Measurements from ENCODE around the gene SIGLEC7.

The SIGLEC7 gene

DNA sequence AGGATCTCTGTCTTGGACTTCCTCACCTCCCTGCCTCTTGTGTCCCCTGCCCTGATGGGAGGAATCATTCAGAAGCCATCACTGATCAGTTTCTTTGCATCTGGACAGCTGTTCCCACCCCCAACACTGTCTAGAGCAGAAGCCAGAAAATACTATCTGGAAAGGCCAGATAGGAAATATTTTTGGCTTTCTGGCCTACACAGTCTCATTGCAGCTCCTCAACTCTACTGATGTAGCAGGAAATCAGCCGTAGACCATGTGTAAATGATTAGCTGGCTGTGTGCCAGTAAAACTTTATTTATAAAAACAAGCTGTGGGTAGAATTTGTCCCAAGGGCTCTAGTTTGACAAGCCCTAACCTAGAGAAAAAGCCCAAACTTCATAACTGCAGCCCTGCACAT, 5.6 kb downstream of the SIGLEC7 start:
- Histone ChIP-seq H3K9ac (ENCODE audit: low read length) (no peak overlapping the region), H3K23ac (ENCODE audit: low read length in 2 of 2) (no peak overlapping the region), H2AK5ac (ENCODE audit: low read length, severe bottlenecking) (no peak overlapping the region), H3K4me1 (ENCODE audit: control insufficient read depth, insufficient read depth, low read depth, low read length) (no peaks in the 10 kb centered on the region), H3K79me1 (replicated peaks; ENCODE audit: low read length, poor library complexity, severe bottlenecking) (no peaks in the 10 kb centered on the region), H3K4ac (ENCODE audit: low read depth in 1 of 2, low read length in 2 of 2) (no peak overlapping the region), H4K91ac (ENCODE audit: low read length) (no peak overlapping the region), H2BK120ac (ENCODE audit: low read depth, low read length) (no peak overlapping the region), H3K27me3 (ENCODE audit: control insufficient read depth in 1 of 2, insufficient read depth in 1 of 2, low read length in 2 of 2) (peaks cover 0 to 29% of the 10 kb centered on the region in 2 experiments), H2BK15ac (ENCODE audit: low read depth, poor library complexity, severe bottlenecking) (no peak overlapping the region), H3K27ac (ENCODE audit: low read length, poor library complexity, severe bottlenecking) (no peak overlapping the region), H2BK12ac (ENCODE audit: low read length in 2 of 2) (no peak overlapping the region), H3K4me2 (ENCODE audit: low read length, poor library complexity, severe bottlenecking) (no peak overlapping the region), H4K8ac (ENCODE audit: low read length) (no peak overlapping the region), H3K4me3 (ENCODE audit: insufficient read depth in 1 of 2, low read depth in 1 of 2, low read length in 2 of 2) (no peak overlapping the region), H3K36me3 (ENCODE audit: control insufficient read depth in 1 of 2, insufficient read depth in 2 of 2, low read depth in 1 of 2, low read length in 2 of 2) (no peaks in the 10 kb centered on the region), H3K9me3 (ENCODE audit: control insufficient read depth, low read length) (peaks cover 3% of the 10 kb centered on the region), H3K14ac (ENCODE audit: low read length in 2 of 2) (no peak overlapping the region), H2AFZ (ENCODE audit: low read depth, low read length) (no peak overlapping the region), H2BK5ac (ENCODE audit: low read depth, low read length, poor library complexity, severe bottlenecking) (no peak overlapping the region), H3K18ac (ENCODE audit: low read depth in 1 of 2, low read length in 2 of 2) (no peak overlapping the region)
- no peak for DNase-seq
- 71% methylated on average over 1 of the region's 1 CpG for WGBS

DNA sequence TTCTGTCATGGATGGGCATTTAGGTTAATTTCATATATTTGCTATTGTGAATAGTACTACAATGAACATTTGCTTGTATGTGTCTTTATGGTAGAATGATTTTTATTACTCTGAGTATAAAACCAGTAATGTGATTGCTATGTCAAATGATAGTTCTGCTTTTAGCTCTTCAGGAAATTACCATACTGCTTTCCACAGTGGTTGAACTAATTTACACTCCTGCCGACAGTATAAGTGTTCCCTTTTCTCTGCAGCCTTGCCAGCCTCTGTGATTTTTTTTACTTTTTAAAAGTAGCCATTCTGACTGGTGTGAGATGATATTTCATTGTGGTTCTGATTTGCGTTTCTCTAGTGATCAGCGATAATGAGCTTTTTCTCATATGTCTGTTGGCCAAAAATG, 6.5 kb downstream of the SIGLEC7 start:
- H2AK5ac ChIP-seq (ENCODE audit: low read length, severe bottlenecking) = no peak overlapping the region
- H3K4me2 ChIP-seq (ENCODE audit: low read length, poor library complexity, severe bottlenecking) = no peak overlapping the region
- DNase-seq = no peak
- no peak overlapping the region for H2BK120ac ChIP-seq (ENCODE audit: low read depth, low read length)
- 92% methylated on average over 3 of the region's 3 CpGs for WGBS
- no peak overlapping the region for H3K27ac ChIP-seq (ENCODE audit: low read length, poor library complexity, severe bottlenecking)
- H3K4ac ChIP-seq (ENCODE audit: low read depth in 1 of 2, low read length in 2 of 2) = no peak overlapping the region
- no peaks in the 10 kb centered on the region for H3K4me1 ChIP-seq (ENCODE audit: control insufficient read depth, insufficient read depth, low read depth, low read length)
- no peak overlapping the region for H2BK12ac ChIP-seq (ENCODE audit: low read length in 2 of 2)
- no peak overlapping the region for H3K14ac ChIP-seq (ENCODE audit: low read length in 2 of 2)
- no peak overlapping the region for H3K9ac ChIP-seq (ENCODE audit: low read length)
- no peak overlapping the region for H3K18ac ChIP-seq (ENCODE audit: low read depth in 1 of 2, low read length in 2 of 2)
- H4K91ac ChIP-seq (ENCODE audit: low read length) = no peak overlapping the region
- H3K4me3 ChIP-seq (ENCODE audit: insufficient read depth in 1 of 2, low read depth in 1 of 2, low read length in 2 of 2) = no peak overlapping the region
- H2BK15ac ChIP-seq (ENCODE audit: low read depth, poor library complexity, severe bottlenecking) = no peak overlapping the region
- H4K8ac ChIP-seq (ENCODE audit: low read length) = no peak overlapping the region
- peaks cover 3% of the 10 kb centered on the region for H3K9me3 ChIP-seq (ENCODE audit: control insufficient read depth, low read length)
- no peak overlapping the region for H2BK5ac ChIP-seq (ENCODE audit: low read depth, low read length, poor library complexity, severe bottlenecking)
- H2AFZ ChIP-seq (ENCODE audit: low read depth, low read length) = no peak overlapping the region
- no peak overlapping the region for H3K23ac ChIP-seq (ENCODE audit: low read length in 2 of 2)
- peaks cover 0 to 29% of the 10 kb centered on the region in 2 experiments for H3K27me3 ChIP-seq (ENCODE audit: control insufficient read depth in 1 of 2, insufficient read depth in 1 of 2, low read length in 2 of 2)
- no peaks in the 10 kb centered on the region for H3K36me3 ChIP-seq (ENCODE audit: control insufficient read depth in 1 of 2, insufficient read depth in 2 of 2, low read depth in 1 of 2, low read length in 2 of 2)
- no peaks in the 10 kb centered on the region for H3K79me1 ChIP-seq (replicated peaks; ENCODE audit: low read length, poor library complexity, severe bottlenecking)

DNA sequence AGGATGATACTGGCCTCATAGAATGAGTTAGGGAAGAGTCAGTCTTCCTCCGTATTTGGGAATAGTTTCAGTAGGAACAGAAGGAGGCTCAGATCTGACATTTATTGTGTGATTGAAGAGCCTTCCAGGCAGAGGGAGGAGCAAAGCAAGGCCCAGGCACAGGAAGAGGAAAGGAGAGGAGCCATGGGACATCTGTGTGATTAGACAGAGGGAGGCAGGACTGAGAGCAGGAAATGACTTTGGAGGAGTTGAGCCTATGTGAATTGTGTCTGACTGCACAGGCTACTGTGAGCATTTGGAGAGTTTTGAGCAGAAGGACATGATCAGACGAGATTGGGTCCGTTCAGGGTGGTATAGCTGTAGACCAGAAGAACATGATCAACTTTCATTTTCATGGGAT, 8.5 kb downstream of the SIGLEC7 start:
- Histone ChIP-seq H2BK15ac (ENCODE audit: low read depth, poor library complexity, severe bottlenecking) (no peak overlapping the region), H3K14ac (ENCODE audit: low read length in 2 of 2) (no peak overlapping the region), H4K91ac (ENCODE audit: low read length) (no peak overlapping the region), H2BK5ac (ENCODE audit: low read depth, low read length, poor library complexity, severe bottlenecking) (no peak overlapping the region), H3K18ac (ENCODE audit: low read depth in 1 of 2, low read length in 2 of 2) (no peak overlapping the region), H2BK120ac (ENCODE audit: low read depth, low read length) (no peak overlapping the region), H2AK5ac (ENCODE audit: low read length, severe bottlenecking) (no peak overlapping the region), H3K23ac (ENCODE audit: low read length in 2 of 2) (no peak overlapping the region), H3K27ac (ENCODE audit: low read length, poor library complexity, severe bottlenecking) (no peak overlapping the region), H4K8ac (ENCODE audit: low read length) (peak overlapping the region; percentile 42), H3K4me1 (ENCODE audit: control insufficient read depth, insufficient read depth, low read depth, low read length) (no peaks in the 10 kb centered on the region), H3K9ac (ENCODE audit: low read length) (no peak overlapping the region), H2BK12ac (ENCODE audit: low read length in 2 of 2) (no peak overlapping the region), H3K9me3 (ENCODE audit: control insufficient read depth, low read length) (peaks cover 3% of the 10 kb centered on the region), H3K79me1 (replicated peaks; ENCODE audit: low read length, poor library complexity, severe bottlenecking) (no peaks in the 10 kb centered on the region), H3K4ac (ENCODE audit: low read depth in 1 of 2, low read length in 2 of 2) (no peak overlapping the region), H2AFZ (ENCODE audit: low read depth, low read length) (no peak overlapping the region), H3K36me3 (ENCODE audit: control insufficient read depth in 1 of 2, insufficient read depth in 2 of 2, low read depth in 1 of 2, low read length in 2 of 2) (no peaks in the 10 kb centered on the region), H3K27me3 (ENCODE audit: control insufficient read depth in 1 of 2, insufficient read depth in 1 of 2, low read length in 2 of 2) (peaks cover 0 to 24% of the 10 kb centered on the region in 2 experiments), H3K4me2 (ENCODE audit: low read length, poor library complexity, severe bottlenecking) (no peak overlapping the region), H3K4me3 (ENCODE audit: insufficient read depth in 1 of 2, low read depth in 1 of 2, low read length in 2 of 2) (no peak overlapping the region)
- 60% methylated on average over 3 of the region's 3 CpGs for WGBS
- DNase-seq = no peak

DNA sequence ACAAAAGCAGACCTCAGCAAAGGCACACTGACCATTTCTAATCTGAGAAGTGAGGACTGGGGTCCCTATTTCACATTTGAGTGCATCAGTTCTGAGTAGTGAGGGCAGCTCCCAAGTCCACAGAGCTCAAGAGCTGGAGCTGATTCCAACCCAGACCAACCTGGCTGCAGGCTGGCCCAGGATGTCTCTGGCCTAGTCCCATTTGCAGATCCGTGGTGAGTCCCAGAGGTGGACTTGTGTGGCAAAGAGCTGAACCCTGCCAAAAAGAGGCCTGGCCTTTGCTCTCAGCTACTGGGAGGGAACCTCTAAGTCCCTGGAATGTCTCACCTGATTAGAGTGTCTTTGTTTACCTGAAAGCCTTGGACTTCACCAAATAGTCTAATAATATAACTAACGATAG, 14.6 kb downstream of the SIGLEC7 start:
- Histone ChIP-seq H4K91ac (ENCODE audit: low read length) (no peak overlapping the region), H3K4ac (ENCODE audit: low read depth in 1 of 2, low read length in 2 of 2) (no peak overlapping the region), H2BK12ac (ENCODE audit: low read length in 2 of 2) (no peak overlapping the region), H3K36me3 (ENCODE audit: control insufficient read depth in 1 of 2, insufficient read depth in 2 of 2, low read depth in 1 of 2, low read length in 2 of 2) (no peaks in the 10 kb centered on the region), H3K23ac (ENCODE audit: low read length in 2 of 2) (no peak overlapping the region), H3K18ac (ENCODE audit: low read depth in 1 of 2, low read length in 2 of 2) (no peak overlapping the region), H2BK120ac (ENCODE audit: low read depth, low read length) (no peak overlapping the region), H2BK5ac (ENCODE audit: low read depth, low read length, poor library complexity, severe bottlenecking) (no peak overlapping the region), H2AK5ac (ENCODE audit: low read length, severe bottlenecking) (no peak overlapping the region), H3K4me3 (ENCODE audit: insufficient read depth in 1 of 2, low read depth in 1 of 2, low read length in 2 of 2) (no peak overlapping the region), H2AFZ (ENCODE audit: low read depth, low read length) (no peak overlapping the region), H4K8ac (ENCODE audit: low read length) (no peak overlapping the region), H3K27ac (ENCODE audit: low read length, poor library complexity, severe bottlenecking) (no peak overlapping the region), H3K27me3 (ENCODE audit: control insufficient read depth in 1 of 2, insufficient read depth in 1 of 2, low read length in 2 of 2) (peaks cover 0 to 53% of the 10 kb centered on the region in 2 experiments), H3K9me3 (ENCODE audit: control insufficient read depth, low read length) (peaks cover 2% of the 10 kb centered on the region), H2BK15ac (ENCODE audit: low read depth, poor library complexity, severe bottlenecking) (no peak overlapping the region), H3K4me1 (ENCODE audit: control insufficient read depth, insufficient read depth, low read depth, low read length) (no peaks in the 10 kb centered on the region), H3K4me2 (ENCODE audit: low read length, poor library complexity, severe bottlenecking) (no peak overlapping the region), H3K9ac (ENCODE audit: low read length) (no peak overlapping the region), H3K14ac (ENCODE audit: low read length in 2 of 2) (no peak overlapping the region), H3K79me1 (replicated peaks; ENCODE audit: low read length, poor library complexity, severe bottlenecking) (no peaks in the 10 kb centered on the region)
- WGBS = 62% methylated on average over 2 of the region's 2 CpGs
- no peak for DNase-seq
